ENCODE data around the gene KLHL1.

DNA sequence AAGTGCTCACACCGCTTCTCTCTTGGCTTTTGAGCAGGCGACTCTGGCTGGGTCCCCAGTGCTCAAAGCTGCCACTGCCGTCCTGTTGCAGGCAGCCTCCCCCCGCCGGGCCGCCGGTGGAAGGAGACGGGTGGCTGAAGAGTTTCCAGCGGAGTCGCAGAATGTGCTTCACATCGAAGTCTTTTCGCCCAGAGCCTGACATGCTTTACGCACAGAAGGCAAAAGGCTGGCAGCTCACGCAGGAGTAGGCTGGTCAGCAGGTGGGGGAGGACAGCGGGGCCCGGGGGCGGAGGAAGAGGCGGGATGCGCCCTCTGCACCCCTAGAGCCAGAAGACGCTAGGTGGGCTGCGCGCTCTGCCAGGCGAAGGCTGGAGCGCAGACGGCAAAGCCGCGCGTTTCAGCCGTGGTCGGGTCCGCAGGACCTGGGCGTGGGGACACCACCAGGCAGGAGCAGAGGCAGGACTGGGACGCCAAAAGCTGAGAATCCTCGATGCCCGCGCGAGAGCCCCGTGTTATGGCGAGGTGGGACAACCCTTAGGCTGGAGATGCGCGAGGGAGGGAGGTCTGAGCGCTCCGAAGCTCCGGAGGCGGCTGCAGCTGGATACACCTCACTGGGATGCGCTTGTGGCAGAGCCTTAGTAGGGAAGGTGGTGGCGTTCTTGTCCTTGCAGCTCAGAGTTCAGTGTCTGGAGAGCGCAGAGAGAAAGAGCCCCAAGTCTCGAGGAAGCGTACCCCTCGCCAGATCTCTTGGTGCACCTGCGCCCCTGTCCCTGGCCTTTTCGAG is 562 bp downstream of the KLHL1 start, which contains the start of gene ATXN8OS:
- TF ChIP-seq, protein P1, sequence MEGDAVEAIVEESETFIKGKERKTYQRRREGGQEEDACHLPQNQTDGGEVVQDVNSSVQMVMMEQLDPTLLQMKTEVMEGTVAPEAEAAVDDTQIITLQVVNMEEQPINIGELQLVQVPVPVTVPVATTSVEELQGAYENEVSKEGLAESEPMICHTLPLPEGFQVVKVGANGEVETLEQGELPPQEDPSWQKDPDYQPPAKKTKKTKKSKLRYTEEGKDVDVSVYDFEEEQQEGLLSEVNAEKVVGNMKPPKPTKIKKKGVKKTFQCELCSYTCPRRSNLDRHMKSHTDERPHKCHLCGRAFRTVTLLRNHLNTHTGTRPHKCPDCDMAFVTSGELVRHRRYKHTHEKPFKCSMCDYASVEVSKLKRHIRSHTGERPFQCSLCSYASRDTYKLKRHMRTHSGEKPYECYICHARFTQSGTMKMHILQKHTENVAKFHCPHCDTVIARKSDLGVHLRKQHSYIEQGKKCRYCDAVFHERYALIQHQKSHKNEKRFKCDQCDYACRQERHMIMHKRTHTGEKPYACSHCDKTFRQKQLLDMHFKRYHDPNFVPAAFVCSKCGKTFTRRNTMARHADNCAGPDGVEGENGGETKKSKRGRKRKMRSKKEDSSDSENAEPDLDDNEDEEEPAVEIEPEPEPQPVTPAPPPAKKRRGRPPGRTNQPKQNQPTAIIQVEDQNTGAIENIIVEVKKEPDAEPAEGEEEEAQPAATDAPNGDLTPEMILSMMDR (IDR thresholded peaks at IDR 0.05): no peak
- TF ChIP-seq YY1 (IDR thresholded peaks at IDR 0.05; ENCODE audit: low read depth): no peak
- TF ChIP-seq, protein P2, sequence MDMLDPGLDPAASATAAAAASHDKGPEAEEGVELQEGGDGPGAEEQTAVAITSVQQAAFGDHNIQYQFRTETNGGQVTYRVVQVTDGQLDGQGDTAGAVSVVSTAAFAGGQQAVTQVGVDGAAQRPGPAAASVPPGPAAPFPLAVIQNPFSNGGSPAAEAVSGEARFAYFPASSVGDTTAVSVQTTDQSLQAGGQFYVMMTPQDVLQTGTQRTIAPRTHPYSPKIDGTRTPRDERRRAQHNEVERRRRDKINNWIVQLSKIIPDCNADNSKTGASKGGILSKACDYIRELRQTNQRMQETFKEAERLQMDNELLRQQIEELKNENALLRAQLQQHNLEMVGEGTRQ (IDR thresholded peaks at IDR 0.05; ENCODE audit: borderline replicate concordance, low read depth, low read length): no peak
- TF ChIP-seq TCF12 (IDR thresholded peaks at IDR 0.05): no peak
- no peak for TF ChIP-seq POLR2AphosphoS5 (IDR thresholded peaks at IDR 0.05; ENCODE audit: low read depth, low read length)
- TF ChIP-seq TAF1 (IDR thresholded peaks at IDR 0.05; ENCODE audit: borderline replicate concordance, low read depth, low read length): no peak
- TF ChIP-seq, protein P3, sequence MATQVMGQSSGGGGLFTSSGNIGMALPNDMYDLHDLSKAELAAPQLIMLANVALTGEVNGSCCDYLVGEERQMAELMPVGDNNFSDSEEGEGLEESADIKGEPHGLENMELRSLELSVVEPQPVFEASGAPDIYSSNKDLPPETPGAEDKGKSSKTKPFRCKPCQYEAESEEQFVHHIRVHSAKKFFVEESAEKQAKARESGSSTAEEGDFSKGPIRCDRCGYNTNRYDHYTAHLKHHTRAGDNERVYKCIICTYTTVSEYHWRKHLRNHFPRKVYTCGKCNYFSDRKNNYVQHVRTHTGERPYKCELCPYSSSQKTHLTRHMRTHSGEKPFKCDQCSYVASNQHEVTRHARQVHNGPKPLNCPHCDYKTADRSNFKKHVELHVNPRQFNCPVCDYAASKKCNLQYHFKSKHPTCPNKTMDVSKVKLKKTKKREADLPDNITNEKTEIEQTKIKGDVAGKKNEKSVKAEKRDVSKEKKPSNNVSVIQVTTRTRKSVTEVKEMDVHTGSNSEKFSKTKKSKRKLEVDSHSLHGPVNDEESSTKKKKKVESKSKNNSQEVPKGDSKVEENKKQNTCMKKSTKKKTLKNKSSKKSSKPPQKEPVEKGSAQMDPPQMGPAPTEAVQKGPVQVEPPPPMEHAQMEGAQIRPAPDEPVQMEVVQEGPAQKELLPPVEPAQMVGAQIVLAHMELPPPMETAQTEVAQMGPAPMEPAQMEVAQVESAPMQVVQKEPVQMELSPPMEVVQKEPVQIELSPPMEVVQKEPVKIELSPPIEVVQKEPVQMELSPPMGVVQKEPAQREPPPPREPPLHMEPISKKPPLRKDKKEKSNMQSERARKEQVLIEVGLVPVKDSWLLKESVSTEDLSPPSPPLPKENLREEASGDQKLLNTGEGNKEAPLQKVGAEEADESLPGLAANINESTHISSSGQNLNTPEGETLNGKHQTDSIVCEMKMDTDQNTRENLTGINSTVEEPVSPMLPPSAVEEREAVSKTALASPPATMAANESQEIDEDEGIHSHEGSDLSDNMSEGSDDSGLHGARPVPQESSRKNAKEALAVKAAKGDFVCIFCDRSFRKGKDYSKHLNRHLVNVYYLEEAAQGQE (IDR thresholded peaks at IDR 0.05; ENCODE audit: low read depth, low read length): no peak
- no peak for TF ChIP-seq RAD21 (IDR thresholded peaks at IDR 0.05; ENCODE audit: low read length)
- no peak for TF ChIP-seq TEAD4 (IDR thresholded peaks at IDR 0.05; ENCODE audit: borderline replicate concordance, insufficient read depth)
